Measurements from ENCODE around the gene BET1L. TPM values are rescaled to one million over a fixed set of nuclear protein-coding genes. Genes with fewer than 3 reads are reported as not detected.
A peak's percentile ranks its signal among the peaks of the same experiment; 100 is the strongest.

BET1L gene
- total and polyA plus RNA-seq, 4 donors: 7.6 to 32.6 (median 23.4) TPM

GRCh38 chr11:230431-230830, 23.2 kb upstream of the BET1L start:
- Histone ChIP-seq H3K4me3 (ENCODE audit: low read depth in 1 of 3, low read length in 3 of 3) (no peak overlapping the region), H3K9ac (ENCODE audit: low read depth in 1 of 2, low read length in 2 of 2) (no peak overlapping the region), H3K27me3 (ENCODE audit: control insufficient read depth in 4 of 4, insufficient read depth in 4 of 4, low read length in 3 of 4) (no peaks in the 10 kb centered on the region), H3K27ac (ENCODE audit: low read depth in 1 of 2, low read length in 2 of 2) (no peak overlapping the region), H3K9me3 (ENCODE audit: control insufficient read depth in 4 of 4, low read length in 3 of 4) (no peaks in the 10 kb centered on the region), H3K36me3 (ENCODE audit: control insufficient read depth in 4 of 4, insufficient read depth in 3 of 4, low read depth in 1 of 4, low read length in 3 of 4) (peaks cover 0 to 17% (median 7%) of the 10 kb centered on the region in 4 donors), H3K4me1 (ENCODE audit: control insufficient read depth in 4 of 4, insufficient read depth in 4 of 4, low read length in 3 of 4) (peaks cover 0 to 7% (median 5%) of the 10 kb centered on the region in 4 donors)
- TF ChIP-seq HNF4G (IDR thresholded peaks at IDR 0.05) (no peak), FOXA2 (IDR thresholded peaks at IDR 0.05) (no peak), GABPA (IDR thresholded peaks at IDR 0.05 in 1 of 2, conservative IDR thresholded peaks at IDR 0.05 in 1 of 2) (no peak), RXRA (IDR thresholded peaks at IDR 0.05) (no peak), EGR1 (IDR thresholded peaks at IDR 0.05; ENCODE audit: low read depth in 2 of 2) (no peak), JUND (IDR thresholded peaks at IDR 0.05) (no peak), CTCF (IDR thresholded peaks at IDR 0.05; ENCODE audit: low read depth, low read length, missing input control) (no peak), RAD21 (IDR thresholded peaks at IDR 0.05) (no peak), NR2F2 (IDR thresholded peaks at IDR 0.05) (no peak), YY1 (IDR thresholded peaks at IDR 0.05) (no peak), HNF4A (conservative IDR thresholded peaks at IDR 0.05) (no peak)
- TF ChIP-seq, protein P1, sequence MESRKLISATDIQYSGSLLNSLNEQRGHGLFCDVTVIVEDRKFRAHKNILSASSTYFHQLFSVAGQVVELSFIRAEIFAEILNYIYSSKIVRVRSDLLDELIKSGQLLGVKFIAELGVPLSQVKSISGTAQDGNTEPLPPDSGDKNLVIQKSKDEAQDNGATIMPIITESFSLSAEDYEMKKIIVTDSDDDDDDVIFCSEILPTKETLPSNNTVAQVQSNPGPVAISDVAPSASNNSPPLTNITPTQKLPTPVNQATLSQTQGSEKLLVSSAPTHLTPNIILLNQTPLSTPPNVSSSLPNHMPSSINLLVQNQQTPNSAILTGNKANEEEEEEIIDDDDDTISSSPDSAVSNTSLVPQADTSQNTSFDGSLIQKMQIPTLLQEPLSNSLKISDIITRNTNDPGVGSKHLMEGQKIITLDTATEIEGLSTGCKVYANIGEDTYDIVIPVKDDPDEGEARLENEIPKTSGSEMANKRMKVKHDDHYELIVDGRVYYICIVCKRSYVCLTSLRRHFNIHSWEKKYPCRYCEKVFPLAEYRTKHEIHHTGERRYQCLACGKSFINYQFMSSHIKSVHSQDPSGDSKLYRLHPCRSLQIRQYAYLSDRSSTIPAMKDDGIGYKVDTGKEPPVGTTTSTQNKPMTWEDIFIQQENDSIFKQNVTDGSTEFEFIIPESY (IDR thresholded peaks at IDR 0.05): no peak
- TF ChIP-seq, protein P2, sequence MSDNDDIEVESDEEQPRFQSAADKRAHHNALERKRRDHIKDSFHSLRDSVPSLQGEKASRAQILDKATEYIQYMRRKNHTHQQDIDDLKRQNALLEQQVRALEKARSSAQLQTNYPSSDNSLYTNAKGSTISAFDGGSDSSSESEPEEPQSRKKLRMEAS (IDR thresholded peaks at IDR 0.05): no peak
- peak; percentile 23 for DNase-seq (ENCODE audit: low spot score)
- 98% methylated on average over 10 of the region's 10 CpGs for WGBS

- no peaks in the 10 kb centered on the region for H3K4me1 ChIP-seq (ENCODE audit: control insufficient read depth in 4 of 4, insufficient read depth in 4 of 4, low read length in 3 of 4)
- 92% methylated on average over 6 of the region's 6 CpGs for WGBS
- TF ChIP-seq FOXA1 (IDR thresholded peaks at IDR 0.05): no peak
- TF ChIP-seq, protein P1 (IDR thresholded peaks at IDR 0.05): no peak
- TF ChIP-seq TAF1 (conservative IDR thresholded peaks at IDR 0.05): no peak
- no peak for TF ChIP-seq RXRA (IDR thresholded peaks at IDR 0.05)
- TF ChIP-seq CTCF (IDR thresholded peaks at IDR 0.05; ENCODE audit: low read depth, low read length, missing input control): no peak
- TF ChIP-seq JUND (IDR thresholded peaks at IDR 0.05): no peak
- no peak for TF ChIP-seq RAD21 (IDR thresholded peaks at IDR 0.05)
- TF ChIP-seq, protein P2 (IDR thresholded peaks at IDR 0.05): no peak
Measured at GRCh38 chr11:227824-228379, 20.7 kb upstream of the BET1L start.

More at GRCh38 chr11:227824-228379, 20.7 kb upstream of the BET1L start:
- H3K27ac ChIP-seq (ENCODE audit: low read depth in 1 of 2, low read length in 2 of 2): no peak overlapping the region
- H3K9me3 ChIP-seq (ENCODE audit: control insufficient read depth in 4 of 4, low read length in 3 of 4): no peaks in the 10 kb centered on the region
- H3K27me3 ChIP-seq (ENCODE audit: control insufficient read depth in 4 of 4, insufficient read depth in 4 of 4, low read length in 3 of 4): no peaks in the 10 kb centered on the region
- no peak for DNase-seq (ENCODE audit: low spot score)
- peaks cover 0 to 18% (median 9%) of the 10 kb centered on the region in 4 donors for H3K36me3 ChIP-seq (ENCODE audit: control insufficient read depth in 4 of 4, insufficient read depth in 3 of 4, low read depth in 1 of 4, low read length in 3 of 4)
- H3K9ac ChIP-seq (ENCODE audit: low read depth in 1 of 2, low read length in 2 of 2): no peak overlapping the region
- H3K4me3 ChIP-seq (ENCODE audit: low read depth in 1 of 3, low read length in 3 of 3): no peak overlapping the region
